ENCODE data around the gene PHKA2. TPM values are rescaled to one million over a fixed set of nuclear protein-coding genes. Genes with fewer than 3 reads are reported as not detected.
A peak's percentile ranks its signal among the peaks of the same experiment; 100 is the strongest.

Gene PHKA2
- total RNA-seq, 1 donor from 2014 or later: 41.2 TPM

- Histone ChIP-seq H3K27me3 (ENCODE audit: low read depth) (no peaks in the 10 kb centered on the region), H3K27ac (replicated peaks) (peak overlapping the region; percentile 93), H3K9me3 (replicated peaks) (no peaks in the 10 kb centered on the region), H3K36me3 (no peaks in the 10 kb centered on the region), H3K4me3 (peak overlapping the region; percentile 64), H3K4me1 (peaks cover 35% of the 10 kb centered on the region)
- no peak for TF ChIP-seq CTCF (IDR thresholded peaks at IDR 0.05; ENCODE audit: borderline replicate concordance)
- DNase-seq: no peak
- intact Hi-C loops (cut with micrococcal nuclease): loop anchor here (10.0 kb wide), 1 partner anchor 213 kb away; the partner anchor contains the start of gene RS1
Measured at GRCh38 chrX:18887825-18888212, 96.1 kb downstream of the PHKA2 start.

GRCh38 chrX:18887177-18887824 lies 96.6 kb downstream of the PHKA2 start:
- no peaks in the 10 kb centered on the region for H3K27me3 ChIP-seq (ENCODE audit: low read depth)
- H3K9me3 ChIP-seq (replicated peaks): no peaks in the 10 kb centered on the region
- DNase-seq: peak; percentile 61
- H3K4me1 ChIP-seq: peaks cover 35% of the 10 kb centered on the region
- H3K36me3 ChIP-seq: no peaks in the 10 kb centered on the region
- intact Hi-C loops (cut with micrococcal nuclease): loop anchor here (10.0 kb wide), 1 partner anchor 212 kb away; the partner anchor contains the start of gene RS1
- H3K27ac ChIP-seq (replicated peaks): peak overlapping the region; percentile 93
- peak overlapping the region; percentile 64 for H3K4me3 ChIP-seq
- TF ChIP-seq CTCF (IDR thresholded peaks at IDR 0.05; ENCODE audit: borderline replicate concordance): no peak

GRCh38 chrX:18886344-18887161 lies 97.4 kb downstream of the PHKA2 start:
- H3K27ac ChIP-seq (replicated peaks): peak overlapping the region; percentile 93
- no peaks in the 10 kb centered on the region for H3K36me3 ChIP-seq
- H3K4me3 ChIP-seq: peak overlapping the region; percentile 64
- peak; percentile 58 for TF ChIP-seq CTCF (IDR thresholded peaks at IDR 0.05; ENCODE audit: borderline replicate concordance)
- intact Hi-C loops (cut with micrococcal nuclease): loop anchor here (10.0 kb wide), 1 partner anchor 212 kb away; the partner anchor contains the start of gene RS1
- H3K27me3 ChIP-seq (ENCODE audit: low read depth): no peaks in the 10 kb centered on the region
- H3K4me1 ChIP-seq: peaks cover 35% of the 10 kb centered on the region
- DNase-seq: peak; percentile 74
- H3K9me3 ChIP-seq (replicated peaks): no peaks in the 10 kb centered on the region

DNA sequence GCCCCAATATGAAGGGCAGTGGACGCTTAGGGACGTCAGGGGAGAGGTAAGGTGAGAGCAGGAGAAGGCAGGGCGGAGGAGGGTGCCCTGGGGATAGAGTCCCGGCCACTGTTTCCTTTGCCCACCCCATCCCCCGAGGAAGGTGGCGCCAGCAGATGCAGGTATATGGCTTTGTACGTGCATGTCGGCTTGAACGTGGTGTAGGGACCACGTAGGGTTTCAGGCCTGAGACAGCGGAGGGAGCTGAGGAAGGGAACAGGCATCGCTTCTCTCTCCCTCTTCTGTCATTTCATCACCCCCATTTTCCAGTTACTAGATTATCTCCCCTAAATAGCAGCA lies 97.9 kb downstream of the PHKA2 start:
- no peaks in the 10 kb centered on the region for H3K9me3 ChIP-seq (replicated peaks)
- peak overlapping the region; percentile 93 for H3K27ac ChIP-seq (replicated peaks)
- H3K4me1 ChIP-seq: peaks cover 35% of the 10 kb centered on the region
- H3K27me3 ChIP-seq (ENCODE audit: low read depth): no peaks in the 10 kb centered on the region
- TF ChIP-seq CTCF (IDR thresholded peaks at IDR 0.05; ENCODE audit: borderline replicate concordance): no peak
- H3K36me3 ChIP-seq: no peaks in the 10 kb centered on the region
- intact Hi-C loops (cut with micrococcal nuclease): loop anchor here (10.0 kb wide), 1 partner anchor 211 kb away; the partner anchor contains the start of gene RS1
- H3K4me3 ChIP-seq: peak overlapping the region; percentile 64
- DNase-seq: no peak

DNA sequence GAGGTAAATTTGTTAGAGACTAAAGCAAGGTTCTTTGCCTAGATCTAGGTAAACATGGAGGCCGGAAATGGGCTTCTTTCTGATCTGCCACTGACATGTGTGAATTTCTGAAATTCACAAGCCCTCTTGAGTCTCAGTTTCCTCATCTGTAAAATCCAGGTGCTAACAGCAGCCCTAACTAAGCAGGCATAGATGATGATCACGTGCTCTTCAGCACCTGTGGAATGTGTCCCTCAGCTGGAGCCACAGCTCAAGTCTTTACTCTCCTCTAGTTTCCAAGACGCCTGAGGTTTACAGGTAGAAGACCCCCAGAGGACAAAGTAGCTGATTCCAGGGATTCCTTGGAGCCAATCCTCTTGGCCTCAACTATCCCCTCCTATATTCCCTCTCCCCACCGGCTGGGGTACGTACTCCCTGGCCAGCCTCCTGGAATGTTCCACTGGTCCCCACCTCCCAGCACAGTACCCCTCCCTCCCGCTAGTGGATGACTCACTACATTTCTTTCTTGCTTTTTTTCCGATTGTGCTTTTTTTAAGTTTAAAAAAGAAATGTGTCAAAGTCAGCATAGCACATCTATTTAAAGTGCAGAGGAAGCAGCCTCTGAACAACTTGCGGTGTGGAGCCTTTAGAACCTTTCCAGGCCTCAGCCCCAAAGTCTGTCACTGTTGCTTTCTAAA lies 98.4 kb downstream of the PHKA2 start:
- peak; percentile 10 for TF ChIP-seq CTCF (IDR thresholded peaks at IDR 0.05; ENCODE audit: borderline replicate concordance)
- intact Hi-C loops (cut with micrococcal nuclease): loop anchor here (10.0 kb wide), 1 partner anchor 211 kb away; the partner anchor contains the start of gene RS1
- Histone ChIP-seq H3K36me3 (no peaks in the 10 kb centered on the region), H3K4me3 (peak overlapping the region; percentile 64), H3K4me1 (peaks cover 35% of the 10 kb centered on the region), H3K9me3 (replicated peaks) (no peaks in the 10 kb centered on the region), H3K27ac (replicated peaks) (peak overlapping the region; percentile 93), H3K27me3 (ENCODE audit: low read depth) (no peaks in the 10 kb centered on the region)
- DNase-seq: no peak
